Stimulated activated CD4-positive, alpha-beta T cell treated with anti-CD3 and anti-CD28 coated beads, Interleukin-15, amount 100 ng/mL, for 24 hours (primary cell): ENCODE data around the gene RIPOR3.
"Not testable (repeated sequence)": the region's sequence is repeated elsewhere in the genome, so short reads cannot be mapped to it uniquely, and the experiment has no call there.

ENCODE experiments used
- DNase-seq: peaks from one replicate; pipeline ENCODE4 v3.0.0-alpha.2; 2020

The RIPOR3 gene

GRCh38 chr20:50676858-50677257 is 14.5 kb downstream of the RIPOR3 start:
- no peak for DNase-seq

DNA sequence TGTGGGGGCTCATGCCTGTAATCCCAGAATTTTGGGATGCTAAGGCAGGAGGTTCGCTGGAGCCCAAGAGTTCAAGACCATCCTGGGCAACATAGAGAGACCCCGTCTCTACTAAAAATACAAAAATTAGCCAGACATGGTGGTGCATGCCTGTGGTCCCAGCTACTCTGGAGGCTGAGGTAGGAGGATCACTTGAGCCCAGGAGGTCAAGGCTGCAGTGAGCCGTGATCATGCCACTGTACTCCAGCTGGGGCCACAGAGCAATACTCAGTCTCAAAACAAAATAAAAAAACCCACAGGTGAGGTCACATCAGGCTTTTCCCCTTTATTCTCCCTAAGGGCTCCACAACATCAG is 15.0 kb downstream of the RIPOR3 start:
- DNase-seq = not testable (repeated sequence)

- DNase-seq = no peak
Measured at GRCh38 chr20:50675671-50676376, 15.5 kb downstream of the RIPOR3 start.

DNA sequence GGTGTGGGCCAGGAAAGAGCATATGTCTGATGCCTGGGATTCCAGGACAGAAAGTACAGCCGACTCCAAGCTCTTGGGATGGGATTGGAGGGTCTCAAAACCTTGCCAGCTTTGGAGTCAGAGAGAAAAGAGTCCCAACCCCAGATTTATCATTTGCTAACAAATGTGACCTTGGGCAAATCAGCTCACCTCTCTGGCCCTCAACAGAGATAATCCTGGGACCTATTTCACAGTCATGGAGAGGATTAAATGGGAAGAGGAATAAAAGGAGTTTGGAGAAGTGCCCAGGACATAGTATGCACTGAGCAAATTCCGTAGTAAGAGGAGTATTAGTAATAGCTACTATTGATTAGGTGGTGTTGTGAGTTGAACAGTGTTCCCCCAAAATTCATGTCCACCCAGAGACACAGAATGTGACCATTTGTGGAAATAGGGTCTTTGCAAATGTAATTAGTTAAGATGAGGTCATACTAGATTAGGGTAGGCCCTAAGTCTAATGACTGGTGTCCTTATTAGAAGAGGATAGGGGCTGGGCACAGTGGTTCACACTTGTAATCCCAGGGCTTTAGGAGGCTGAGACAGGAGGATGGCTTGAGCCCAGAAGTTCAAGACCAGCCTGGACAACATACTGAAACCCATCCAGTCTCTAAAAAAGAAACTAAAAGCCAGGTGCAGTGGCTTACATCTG is 17.1 kb downstream of the RIPOR3 start:
- DNase-seq = no peak

GRCh38 chr20:50673466-50674137 is 17.7 kb downstream of the RIPOR3 start:
- no peak for DNase-seq

DNA sequence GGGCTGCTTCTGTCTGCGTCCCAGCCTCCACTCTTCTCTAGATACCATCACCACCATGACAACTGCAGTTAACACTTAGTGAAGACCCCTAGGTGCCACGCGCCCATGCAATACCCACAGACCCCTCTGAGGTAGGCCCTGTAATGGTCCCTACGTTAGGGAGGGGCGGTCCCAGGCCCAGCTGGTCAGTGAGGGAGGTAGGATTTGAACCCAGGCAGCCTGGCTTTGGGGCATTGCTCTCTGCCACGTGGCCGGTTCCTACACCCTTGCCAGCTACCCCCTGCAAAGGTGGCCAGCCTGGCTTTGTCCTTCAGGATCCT is 18.2 kb downstream of the RIPOR3 start:
- no peak for DNase-seq

DNA sequence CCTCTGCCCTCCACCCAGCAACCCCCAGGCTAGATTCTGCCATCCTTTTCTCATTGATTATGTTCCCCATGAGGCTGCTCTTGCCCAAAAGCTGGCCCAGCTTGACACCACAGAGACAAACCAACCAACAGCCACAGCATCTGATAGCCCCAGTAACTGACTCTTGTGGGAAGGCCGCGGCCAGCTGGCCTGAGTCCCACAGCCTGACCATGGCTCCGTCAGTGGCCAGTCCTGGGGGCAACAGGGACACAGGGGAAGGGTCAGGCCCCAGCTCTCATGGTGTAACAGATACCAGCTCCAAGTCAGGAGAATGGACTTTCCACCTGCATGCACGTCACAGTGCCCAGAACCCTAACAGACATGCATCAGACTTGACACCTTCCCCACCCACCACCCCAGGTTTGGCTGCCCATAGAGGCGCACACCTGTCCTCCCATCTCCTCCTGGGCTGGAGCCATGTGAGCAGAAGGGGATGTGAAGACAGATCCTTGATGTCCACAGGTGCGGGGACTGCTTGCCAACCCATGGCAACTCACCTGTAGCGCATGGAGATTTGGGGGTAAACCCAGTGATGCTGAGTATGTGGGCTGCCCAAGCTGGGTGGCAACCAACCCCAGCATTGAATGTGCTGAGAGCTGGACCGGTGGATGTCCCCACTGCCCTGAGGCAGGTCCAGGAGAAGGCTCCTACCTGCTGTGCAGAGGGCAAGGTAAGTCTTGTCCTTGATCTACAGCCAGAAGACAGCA is 18.8 kb downstream of the RIPOR3 start:
- no peak for DNase-seq

DNA sequence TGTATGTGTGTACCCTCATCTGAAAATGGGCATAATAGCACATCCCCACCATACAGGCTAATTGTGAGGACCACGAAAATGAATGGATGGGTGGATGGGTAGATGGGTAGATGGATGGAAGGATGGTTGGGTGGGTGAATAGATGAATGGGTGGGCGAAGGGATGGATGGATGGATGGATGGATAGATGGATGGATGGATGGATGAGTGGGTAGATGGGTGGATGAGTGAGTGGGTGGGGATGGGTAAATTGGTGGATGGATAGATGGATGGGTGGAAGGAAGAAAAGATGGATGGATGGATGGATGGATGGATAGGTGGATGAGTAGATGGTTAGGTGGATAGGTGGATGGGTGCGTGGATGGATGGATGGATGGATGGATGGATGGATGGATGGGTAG is 19.7 kb downstream of the RIPOR3 start:
- DNase-seq = no peak

DNA sequence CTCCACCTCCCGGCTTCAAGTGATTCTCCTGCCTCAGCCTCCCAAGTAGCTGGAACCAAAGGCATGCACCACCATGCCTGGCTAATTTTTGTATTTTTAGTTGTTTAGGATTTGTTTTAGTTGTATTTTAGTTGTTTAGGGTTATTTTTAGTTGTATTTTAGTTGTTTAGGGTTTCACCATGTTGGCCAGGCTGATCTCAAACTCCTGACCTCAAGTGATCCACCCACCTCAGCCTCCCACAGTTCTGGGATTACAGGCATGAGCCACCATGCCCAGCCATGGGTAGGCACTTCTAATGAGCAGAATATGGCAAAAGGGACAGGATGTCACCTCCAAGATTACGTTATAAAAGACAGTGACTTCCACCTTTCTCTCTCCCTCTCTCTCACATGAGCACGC is 20.3 kb downstream of the RIPOR3 start:
- DNase-seq = not testable (repeated sequence)

DNA sequence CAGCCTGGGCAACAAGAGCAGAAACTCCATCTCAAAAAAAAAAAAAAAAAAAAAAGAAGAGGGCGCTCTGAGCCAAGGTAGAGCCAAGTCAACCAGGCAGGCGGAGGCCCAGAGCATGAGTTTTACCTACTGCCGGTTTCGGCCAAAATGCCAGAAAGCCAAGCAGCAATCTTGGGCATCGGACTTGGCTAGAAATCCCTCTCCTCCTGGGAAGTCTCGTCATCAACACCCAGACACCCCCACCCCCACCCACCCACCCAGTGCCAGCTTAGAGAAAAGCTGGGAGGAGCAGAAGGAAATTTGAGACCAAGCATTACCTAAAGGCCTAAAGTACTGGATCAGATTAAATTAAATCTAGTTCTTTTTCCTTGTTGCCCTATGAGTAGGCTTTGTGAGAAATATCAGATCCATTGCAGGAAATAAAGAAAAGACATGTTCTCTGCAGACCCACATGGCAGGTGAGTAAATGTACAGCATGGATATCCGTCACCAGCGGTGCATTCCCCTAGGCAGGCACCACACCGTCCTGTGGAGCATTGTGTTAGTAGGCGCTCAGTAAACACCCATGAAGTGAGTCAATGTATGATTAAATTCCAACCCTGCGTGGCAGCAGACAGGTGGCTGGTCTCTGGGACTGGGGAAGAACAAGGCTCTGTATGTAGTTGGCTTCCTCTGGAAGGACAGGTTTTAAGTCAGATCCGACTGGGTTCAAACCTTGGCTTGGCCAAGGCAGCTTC is 21.0 kb downstream of the RIPOR3 start:
- DNase-seq = no peak

DNA sequence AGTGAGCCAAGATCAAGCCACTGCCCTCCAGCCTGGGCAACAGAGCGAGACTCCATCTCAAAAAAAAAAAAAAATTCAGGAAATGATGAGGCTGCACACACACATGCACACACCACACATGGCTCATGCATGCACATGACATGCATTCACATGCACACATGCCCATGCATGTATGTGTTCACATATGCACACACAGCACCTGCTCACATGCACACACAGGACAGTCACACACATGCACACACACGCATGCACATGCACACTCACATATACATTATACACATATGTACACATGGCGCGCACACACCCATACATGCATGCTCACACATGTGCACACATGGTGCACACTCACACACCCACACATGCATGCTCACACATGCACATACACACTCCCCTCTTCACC is 22.5 kb downstream of the RIPOR3 start:
- no peak for DNase-seq

DNA sequence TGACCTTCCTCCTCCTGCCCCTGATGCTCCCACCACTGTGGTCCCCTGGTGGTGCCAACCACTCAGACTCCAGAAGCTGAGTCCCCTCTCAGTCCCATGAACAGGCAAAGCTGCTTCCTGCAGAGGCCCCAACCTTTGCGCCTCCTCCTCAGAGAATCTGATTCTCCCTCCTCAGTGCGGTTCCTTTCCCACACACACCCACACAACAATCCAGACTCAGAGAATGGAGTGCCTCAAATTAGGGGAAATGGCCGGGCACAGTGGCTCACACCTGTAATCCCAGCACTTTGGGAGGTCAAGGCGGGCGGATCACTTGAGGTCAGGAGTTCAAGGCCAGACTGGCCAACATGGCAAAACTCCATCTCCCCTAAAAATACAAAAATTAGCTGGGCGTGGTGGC is 23.0 kb downstream of the RIPOR3 start:
- no peak for DNase-seq

DNA sequence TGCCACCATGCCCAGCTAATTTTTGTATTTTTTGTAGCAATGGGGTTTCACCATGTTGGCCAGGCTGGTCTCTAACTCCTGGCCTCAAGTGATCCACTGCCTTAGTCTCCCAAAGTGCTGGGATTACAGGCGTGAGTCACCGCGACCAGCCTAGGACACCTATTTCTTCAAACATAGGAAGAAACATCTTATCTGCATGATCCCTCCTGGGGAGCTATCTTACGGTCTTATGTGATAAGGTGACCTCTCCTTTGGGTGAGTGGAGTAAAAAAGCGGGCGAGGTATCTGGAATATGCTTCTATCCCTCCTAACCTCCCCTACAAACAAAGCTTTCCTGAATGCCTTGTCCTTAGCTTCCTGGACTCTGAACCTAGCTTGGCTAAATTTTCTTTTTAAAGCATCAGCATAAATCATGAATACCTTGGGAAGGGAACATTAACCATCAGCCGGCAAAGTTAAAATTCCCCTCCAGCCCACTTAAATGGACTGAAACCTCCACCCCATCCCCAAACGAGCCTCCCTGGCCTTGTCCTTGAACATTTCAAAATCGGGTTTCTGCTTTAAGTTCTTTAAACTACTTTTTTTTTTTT is 24.5 kb downstream of the RIPOR3 start:
- DNase-seq = no peak

- no peak for DNase-seq
Measured at GRCh38 chr20:50664254-50664653, 27.1 kb downstream of the RIPOR3 start.

DNA sequence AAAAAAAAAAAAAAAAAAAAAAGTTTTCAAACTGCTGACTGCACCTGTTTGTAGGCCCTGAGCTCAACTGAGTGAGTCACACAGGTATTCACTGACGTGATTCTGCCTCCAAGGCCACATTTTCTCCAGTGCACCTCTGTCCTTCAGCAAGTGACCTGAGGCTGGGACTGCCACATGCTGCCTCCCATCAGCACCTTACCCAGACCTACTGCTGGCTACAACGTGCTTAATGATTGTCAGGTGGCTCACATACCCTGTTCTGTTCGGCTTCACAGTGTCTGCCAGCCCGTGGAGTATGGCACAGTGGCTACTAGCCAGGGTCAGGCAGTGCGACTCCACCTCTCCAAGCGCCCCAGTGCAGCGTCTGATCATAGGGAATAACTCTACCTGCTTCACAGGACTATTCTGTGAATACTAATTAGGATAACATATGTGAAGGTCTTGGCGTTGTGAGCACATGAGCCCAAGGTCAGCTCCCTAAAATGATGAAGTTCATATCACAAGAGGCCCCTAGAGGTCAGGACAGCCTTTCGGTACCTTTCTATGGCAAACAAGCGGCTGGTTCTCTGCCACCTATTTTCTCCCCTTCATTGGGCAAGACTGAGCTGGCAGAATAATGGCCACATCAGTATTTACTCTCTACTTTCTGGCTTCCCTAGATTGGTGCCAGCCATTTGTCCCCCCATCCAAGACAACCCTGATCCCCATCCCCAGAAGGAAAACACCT is 28.1 kb downstream of the RIPOR3 start:
- peak; percentile 9 for DNase-seq

DNA sequence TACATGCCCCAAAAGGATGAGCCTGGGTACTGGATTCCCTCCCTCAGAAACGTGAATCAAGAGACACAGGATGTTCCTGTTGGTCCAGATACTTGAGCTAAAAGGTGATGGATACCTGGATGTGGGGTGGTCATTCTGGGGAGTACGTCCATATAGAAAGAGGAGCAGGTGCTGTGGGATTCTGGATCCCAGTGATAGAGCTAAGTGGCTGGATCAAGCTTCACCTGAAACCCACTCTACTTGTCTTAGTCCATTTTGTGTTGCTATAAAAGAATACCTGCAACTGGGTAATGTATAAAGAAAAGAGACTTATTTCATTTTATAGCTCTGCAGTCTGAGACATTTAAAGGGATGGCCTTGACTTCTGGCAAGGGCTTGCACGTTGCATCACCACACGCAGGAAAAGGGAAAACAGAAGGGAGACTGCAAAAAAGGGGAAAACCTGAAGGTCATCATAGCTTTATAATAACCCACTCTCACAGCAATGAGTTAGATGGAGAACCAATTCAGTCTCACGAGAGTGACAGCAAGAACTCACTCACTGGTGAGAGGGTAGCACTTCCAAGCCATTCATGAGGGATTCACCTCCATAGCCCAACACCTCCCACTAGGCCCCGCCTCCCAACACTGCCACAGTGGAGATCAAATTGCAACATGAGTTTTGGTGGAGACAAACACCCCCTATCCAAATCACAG is 31.2 kb downstream of the RIPOR3 start:
- DNase-seq = no peak

DNA sequence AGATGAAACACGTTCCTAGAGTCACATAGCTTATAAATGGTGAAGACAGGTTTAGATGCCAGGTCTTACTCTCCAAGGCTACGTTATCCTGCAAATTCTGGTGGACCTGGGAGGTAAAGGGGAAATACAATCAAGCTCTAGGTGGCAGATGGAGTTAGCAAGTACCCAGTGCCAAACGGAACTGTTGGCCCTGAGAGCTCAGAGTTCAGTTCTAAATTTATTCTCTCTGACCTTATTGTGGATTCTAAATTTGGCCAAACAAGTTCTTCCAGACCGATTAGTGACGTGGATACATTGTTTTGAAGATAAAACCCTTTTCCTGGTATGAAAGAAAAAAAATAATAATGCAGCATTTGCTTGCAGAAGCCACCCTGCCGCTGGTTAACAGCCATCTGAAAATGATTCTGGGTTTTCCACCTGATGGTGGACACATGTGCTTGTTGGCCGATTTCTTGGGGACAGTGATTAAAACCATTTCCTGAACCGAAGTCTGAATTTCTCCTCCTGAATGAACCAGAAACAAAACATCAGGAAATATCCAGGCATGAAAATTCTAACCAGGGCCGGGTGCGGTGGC is 32.5 kb downstream of the RIPOR3 start:
- no peak for DNase-seq

DNA sequence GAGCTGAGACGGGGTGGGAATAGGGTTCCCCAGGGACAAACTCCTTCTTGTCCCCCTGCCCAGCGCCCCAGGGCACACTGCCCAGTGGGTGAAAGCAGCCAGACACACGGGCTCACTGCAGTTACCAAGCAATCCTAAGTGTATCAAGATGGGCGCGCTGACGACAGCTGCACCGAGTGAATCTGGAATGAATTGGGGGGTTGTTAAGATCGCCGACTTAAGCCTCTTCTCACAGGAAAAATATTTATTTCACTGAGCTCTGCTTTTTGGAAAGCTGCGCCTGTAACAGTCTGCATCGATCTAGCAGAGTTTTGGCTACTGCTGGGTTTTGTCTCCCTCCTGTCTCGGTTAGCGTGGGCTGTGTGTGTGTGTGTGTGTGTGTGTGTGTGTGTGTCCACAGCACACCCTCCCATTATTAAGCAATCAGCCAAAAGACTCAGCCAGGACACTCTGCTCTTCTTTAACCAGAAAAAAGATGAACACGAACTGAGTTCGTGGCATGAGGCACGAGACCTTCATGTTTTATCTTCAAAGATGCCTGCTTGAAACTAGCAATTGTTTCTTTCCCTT is 35.9 kb downstream of the RIPOR3 start:
- DNase-seq = no peak

DNA sequence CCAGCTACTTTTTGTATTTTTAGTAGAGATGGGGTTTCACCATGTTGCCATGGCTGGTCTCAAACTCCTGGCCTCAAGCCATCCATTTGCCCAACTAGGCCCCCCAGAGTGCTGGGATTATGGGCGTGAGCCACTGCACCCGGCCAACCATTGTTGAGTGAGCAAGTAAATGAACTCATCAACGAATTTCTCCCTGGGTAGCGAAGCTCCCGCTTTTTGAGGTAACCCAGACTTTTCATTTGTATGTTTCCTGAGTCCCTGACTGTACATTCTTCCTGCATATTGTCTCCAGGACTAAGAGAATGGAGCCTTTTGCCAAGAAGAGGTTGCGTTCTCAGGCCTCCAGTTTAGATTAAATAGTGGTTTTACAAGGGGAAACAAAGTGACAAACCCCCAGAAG is 36.4 kb downstream of the RIPOR3 start:
- no peak for DNase-seq

- no peak for DNase-seq
Measured at GRCh38 chr20:50652702-50653294, 38.5 kb downstream of the RIPOR3 start.
